SU-DHL-6 (cell line): ENCODE results near the gene NDN.

ENCODE experiments used
- CTCF ChIP-seq: fragments of 200-600 bp; sonication (generic); IDR thresholded peaks from one replicate; pipeline ENCODE4 v1.5.1; 2017; ENCODE audit warnings: antibody characterized with exemption, mild to moderate bottlenecking, low read length, moderate library complexity; ENCODE audit not compliant: insufficient read depth, poor library complexity, severe bottlenecking
- EZH2phosphoT487 ChIP-seq: fragments of 200-600 bp; sonication (generic), shearing (Covaris generic); conservative IDR thresholded peaks from 2 replicates; pipeline ENCODE4 v1.6.1; 2018; ENCODE audit warnings: mild to moderate bottlenecking, antibody characterized with exemption, low read length, moderate library complexity, mixed read lengths

- TF ChIP-seq CTCF (no peak), EZH2phosphoT487 (no peak)
Observed at GRCh38 chr15:23647421-23648370, 39.4 kb downstream of the NDN start, which contains the start of gene MAGEL2.
